Stimulated activated CD8-positive, alpha-beta memory T cell treated with anti-CD3 and anti-CD28 coated beads, Interleukin-12 subunit alpha, Interleukin-12 subunit beta, amount 100 ng/mL, for 24 hours (primary cell): Measurements from ENCODE around the gene CBFA2T3.

Experiments used
- DNase-seq: peaks from one replicate; pipeline ENCODE4 v3.0.0-alpha.2; 2020; ENCODE audit errors: extremely low read depth

Gene CBFA2T3

GRCh38 chr16:88962478-88963152 is 14.4 kb downstream of the CBFA2T3 start:
- DNase-seq, result no peak

GRCh38 chr16:88961011-88961410 is 16.0 kb downstream of the CBFA2T3 start:
- no peak for DNase-seq

- no peak for DNase-seq
Observed at GRCh38 chr16:88960516-88960915, 16.5 kb downstream of the CBFA2T3 start.

- no peak for DNase-seq
Observed at GRCh38 chr16:88959022-88959421, 18.0 kb downstream of the CBFA2T3 start.

DNA sequence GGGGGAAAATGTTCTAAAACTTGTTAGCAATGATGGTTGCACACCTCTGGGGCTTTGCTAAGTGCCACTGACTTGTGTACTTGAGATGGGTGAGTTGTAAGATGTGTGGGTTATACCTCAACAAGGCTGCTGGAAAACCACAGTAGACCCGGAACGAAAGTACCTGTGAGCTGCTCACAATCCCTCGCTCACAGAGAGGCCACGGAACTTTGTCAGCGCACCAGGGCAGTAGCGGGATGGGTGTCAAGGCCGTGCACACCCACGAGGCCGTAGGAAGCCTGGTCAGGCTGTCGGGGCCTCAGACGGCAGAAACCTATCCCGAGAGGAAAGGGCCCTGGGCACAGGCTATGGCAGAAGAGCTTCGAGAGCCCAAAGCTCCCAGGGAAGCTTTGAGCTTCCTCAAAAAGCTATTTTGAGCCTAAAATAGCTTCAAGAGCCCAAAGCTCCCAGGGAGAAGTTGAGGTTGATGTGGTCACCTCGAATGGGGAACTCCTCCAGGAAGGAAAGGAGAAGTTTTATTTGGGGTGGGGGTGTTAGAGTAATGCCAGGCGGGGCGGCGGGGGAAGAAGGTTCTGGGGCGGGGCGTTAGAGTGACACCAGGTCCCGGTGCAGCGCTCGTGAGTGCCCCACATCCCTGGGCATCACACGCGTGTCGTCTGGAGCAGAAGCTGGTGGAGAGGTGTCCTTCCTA is 19.0 kb downstream of the CBFA2T3 start:
- DNase-seq, result no peak

- no peak for DNase-seq
Observed at GRCh38 chr16:88957433-88957767, 19.6 kb downstream of the CBFA2T3 start.

- no peak for DNase-seq
Observed at GRCh38 chr16:88956546-88957432, 20.2 kb downstream of the CBFA2T3 start.

GRCh38 chr16:88955906-88956305 is 21.1 kb downstream of the CBFA2T3 start:
- no peak for DNase-seq

- no peak for DNase-seq
Observed at GRCh38 chr16:88953003-88953690, 23.9 kb downstream of the CBFA2T3 start.

- DNase-seq, result no peak
Observed at GRCh38 chr16:88951989-88952388, 25.0 kb downstream of the CBFA2T3 start.

GRCh38 chr16:88951501-88951900 is 25.5 kb downstream of the CBFA2T3 start:
- no peak for DNase-seq

DNA sequence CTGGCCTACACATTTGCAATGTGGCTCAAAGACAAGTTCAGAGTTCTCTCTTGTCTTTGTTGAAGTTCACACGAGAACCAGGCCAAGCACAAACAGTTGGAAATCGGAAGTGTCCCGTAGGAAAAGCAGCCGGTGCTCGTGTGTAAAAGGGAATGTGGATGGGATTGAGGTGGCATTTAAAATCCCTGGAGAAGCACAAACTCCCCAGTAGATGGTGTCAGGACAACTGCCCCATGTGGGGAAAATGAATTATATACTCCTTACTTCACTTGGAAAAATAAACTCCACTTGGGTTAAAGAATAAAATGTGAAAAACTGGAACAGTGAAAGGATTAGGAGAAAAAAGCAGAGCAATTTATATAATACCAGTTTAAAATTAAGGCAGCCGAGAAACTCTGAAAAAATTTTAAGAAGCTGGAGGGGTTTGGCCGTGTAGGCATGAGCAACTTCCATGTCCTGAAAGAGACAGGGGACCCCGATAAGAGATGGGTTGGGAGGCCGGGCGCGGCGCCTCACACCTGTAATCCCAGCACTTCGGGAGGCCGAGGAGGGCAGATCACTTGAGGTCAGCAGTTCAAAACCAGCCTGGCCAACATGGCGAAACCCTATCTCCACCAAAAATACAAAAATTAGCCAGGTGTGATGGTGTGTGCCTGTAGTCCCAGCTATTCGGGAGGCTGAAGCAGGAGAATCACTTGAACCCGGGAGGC is 28.1 kb downstream of the CBFA2T3 start:
- no peak for DNase-seq

- no peak for DNase-seq
Observed at GRCh38 chr16:88945473-88945872, 31.5 kb downstream of the CBFA2T3 start.

GRCh38 chr16:88943741-88944140 is 33.3 kb downstream of the CBFA2T3 start:
- no peak for DNase-seq

GRCh38 chr16:88943131-88943664 is 33.8 kb downstream of the CBFA2T3 start:
- DNase-seq, result no peak

DNA sequence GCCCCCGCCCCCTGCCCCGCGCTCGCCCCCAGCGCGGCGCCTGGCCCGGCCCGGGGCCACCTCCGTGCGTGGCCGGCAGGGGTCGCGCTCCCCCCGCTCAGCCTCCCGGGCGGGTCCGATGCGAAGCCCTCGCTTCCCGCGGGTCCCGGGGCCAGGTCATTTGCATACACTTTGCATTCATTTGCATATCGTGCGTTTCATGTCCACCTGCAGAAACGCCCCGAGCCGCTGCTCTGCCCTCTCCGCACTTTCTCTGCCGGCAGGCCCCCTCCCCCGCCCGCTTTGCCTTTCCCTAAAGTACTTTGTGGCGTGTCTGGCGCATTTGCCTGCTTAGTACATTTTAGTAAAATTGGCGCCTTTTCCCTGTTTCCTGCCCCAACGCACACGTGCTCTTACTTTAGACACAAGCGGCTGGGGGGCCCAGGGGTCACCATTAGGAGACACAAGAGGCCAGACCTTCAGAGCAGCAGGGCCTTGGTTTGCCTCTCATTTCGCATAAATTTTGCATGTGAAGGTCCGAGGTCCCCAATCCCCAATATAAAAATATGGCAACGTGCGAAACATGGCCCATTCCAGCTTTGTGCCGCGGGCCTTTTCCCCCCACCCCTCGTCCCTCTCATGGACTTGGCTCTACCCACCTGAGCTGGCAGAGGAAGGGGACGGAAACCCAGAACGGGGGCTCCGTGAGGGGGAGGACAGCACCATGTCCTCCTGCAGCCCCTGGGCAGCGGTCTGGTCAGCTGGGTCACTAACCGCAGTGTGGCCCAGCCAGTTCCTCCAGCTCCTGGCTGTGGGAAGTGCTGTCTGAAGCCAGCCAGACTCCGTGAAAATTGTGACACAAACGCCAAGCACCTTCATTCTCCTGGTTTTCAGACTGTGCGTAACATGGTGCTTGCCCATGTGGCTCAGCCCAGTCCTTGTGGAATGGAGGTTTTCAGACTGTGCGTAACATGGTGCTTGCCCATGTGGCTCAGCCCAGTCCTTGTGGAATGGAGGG is 34.8 kb downstream of the CBFA2T3 start:
- no peak for DNase-seq

GRCh38 chr16:88940862-88941817 is 35.9 kb downstream of the CBFA2T3 start:
- DNase-seq, result no peak

GRCh38 chr16:88939972-88940861 is 36.8 kb downstream of the CBFA2T3 start:
- no peak for DNase-seq
